Lower leg skin (tissue), 4 donors: ENCODE data around the gene MAP1B. TPM values are rescaled to one million over a fixed set of nuclear protein-coding genes. Genes with fewer than 3 reads are reported as not detected.

Source experiments
- DNase-seq, 2 donors: peaks; one replicate each; pipeline ENCODE4 v3.0.0-alpha.2; 2019; ENCODE audit warnings: low spot score in 2 of 2
- H3K4me3 ChIP-seq: fragments of 200-600 bp; sonication (generic); 2 replicates; pipeline ENCODE4 v1.5.1; 2017; ENCODE audit warnings: mild to moderate bottlenecking, low read depth; ENCODE audit not compliant: poor library complexity, severe bottlenecking
- CTCF ChIP-seq, 3 donors: fragments of 450-650 bp; IDR thresholded peaks; one replicate each; pipeline ENCODE4 v1.5.1; 2016; ENCODE audit warnings: antibody characterized with exemption in 3 of 3, mild to moderate bottlenecking in 3 of 3, moderate library complexity in 2 of 3
- POLR2A ChIP-seq, 2 donors: fragments of 450-650 bp; IDR thresholded peaks; one replicate each; pipeline ENCODE4 v1.6.1; 2016 to 2017; ENCODE audit warnings: antibody characterized with exemption in 2 of 2, mild to moderate bottlenecking in 1 of 2, moderate library complexity in 1 of 2
- WGBS, 2 donors: methylation state at CpG; one replicate each; pipeline ENCODE4 v1.1.5; 2018; 5-methylcytosine and 5-hydroxymethylcytosine counted together
- intact Hi-C: fragments of 100-400 bp; cut with DNase I; formaldehyde crosslinking; loops from one replicate; pipeline ENCODE4 v1.15.0; 2023; ENCODE audit warnings: low total_unique reads
- total RNA-seq, 4 donors: library from RNA; depleted of rRNA; stranded (reverse); fragments of >200 nt; gene quantifications; one replicate each; pipeline ENCODE4 v1.1.0, GENCODE V29; 2016

Gene MAP1B
- total RNA-seq, 4 donors from 2014 or later = 26.3 to 218 (median 73.9) TPM

DNA sequence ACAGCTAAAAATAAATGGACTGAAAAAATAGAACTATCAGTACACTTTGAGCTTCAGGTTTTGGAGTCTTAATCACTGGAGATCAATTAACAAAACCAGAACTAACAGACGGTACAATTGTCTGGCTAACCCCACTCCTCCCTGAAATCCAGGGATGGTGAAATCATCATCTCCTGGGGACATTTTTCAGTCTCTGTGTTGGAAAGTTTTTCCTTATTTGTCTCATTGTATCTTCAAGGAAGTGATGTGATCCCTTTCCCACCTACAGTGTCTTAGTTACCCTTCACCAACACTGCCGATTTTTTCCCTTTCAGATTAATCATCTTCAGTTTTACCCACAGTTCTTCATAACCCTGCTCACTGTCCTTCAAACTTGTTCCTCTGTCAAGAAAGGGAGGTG is 81.9 kb downstream of the MAP1B start:
- intact Hi-C loops = no loop called here
- H3K4me3 ChIP-seq = no peak overlapping the region
- no peak for TF ChIP-seq CTCF (IDR thresholded peaks at IDR 0.05)
- no peak for TF ChIP-seq POLR2A (IDR thresholded peaks at IDR 0.05)
- WGBS, 2 donors = 64 to 71% methylated on average over 2 of the region's 2 CpGs
- no peak for DNase-seq

DNA sequence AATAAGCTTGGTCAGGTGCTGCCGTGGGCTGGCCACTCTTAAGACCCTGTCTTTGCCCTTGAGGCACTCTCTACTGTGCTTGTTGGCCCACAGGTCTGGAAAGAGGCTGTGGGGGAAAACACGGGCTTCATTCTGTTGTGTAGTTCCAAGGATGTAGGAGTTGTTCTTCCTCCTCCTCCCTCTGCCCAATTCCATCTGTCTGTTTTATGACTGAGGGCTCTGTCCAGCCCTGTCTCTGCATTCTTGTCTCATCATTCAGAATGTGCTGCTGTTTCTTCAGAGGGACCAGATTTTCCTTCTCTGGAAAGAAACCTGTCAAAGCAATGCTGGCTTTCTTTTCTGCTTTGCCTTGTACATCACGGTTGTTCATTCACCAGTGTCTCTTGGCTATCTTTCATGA is 84.1 kb downstream of the MAP1B start:
- no peak for TF ChIP-seq CTCF (IDR thresholded peaks at IDR 0.05)
- TF ChIP-seq POLR2A (IDR thresholded peaks at IDR 0.05) = no peak
- DNase-seq = no peak
- H3K4me3 ChIP-seq = no peak overlapping the region
- intact Hi-C loops = no loop called here
- WGBS, 2 donors = 67 to 71% methylated on average over 3 of the region's 3 CpGs

- no peak for DNase-seq
- H3K4me3 ChIP-seq = no peak overlapping the region
- TF ChIP-seq CTCF (IDR thresholded peaks at IDR 0.05) (no peak), POLR2A (IDR thresholded peaks at IDR 0.05) (no peak)
- WGBS, 2 donors = 96 to 97% methylated on average over 6 of the region's 6 CpGs
- intact Hi-C loops = no loop called here
Observed at GRCh38 chr5:72194846-72195245, 87.6 kb downstream of the MAP1B start.

DNA sequence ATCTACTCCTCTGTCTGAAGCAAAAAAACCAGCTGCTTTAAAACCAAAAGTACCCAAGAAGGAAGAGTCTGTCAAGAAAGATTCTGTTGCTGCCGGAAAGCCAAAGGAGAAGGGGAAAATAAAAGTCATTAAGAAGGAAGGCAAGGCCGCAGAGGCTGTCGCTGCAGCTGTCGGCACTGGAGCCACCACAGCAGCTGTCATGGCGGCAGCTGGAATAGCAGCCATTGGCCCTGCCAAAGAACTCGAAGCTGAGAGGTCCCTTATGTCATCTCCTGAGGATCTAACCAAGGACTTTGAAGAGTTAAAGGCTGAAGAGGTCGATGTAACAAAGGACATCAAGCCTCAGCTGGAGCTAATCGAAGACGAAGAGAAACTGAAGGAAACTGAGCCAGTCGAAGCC is 88.3 kb downstream of the MAP1B start:
- 95 to 97% methylated on average over 10 of the region's 10 CpGs for WGBS, 2 donors
- DNase-seq = no peak
- intact Hi-C loops = no loop called here
- no peak overlapping the region for H3K4me3 ChIP-seq
- TF ChIP-seq POLR2A (IDR thresholded peaks at IDR 0.05) = no peak
- no peak for TF ChIP-seq CTCF (IDR thresholded peaks at IDR 0.05)

DNA sequence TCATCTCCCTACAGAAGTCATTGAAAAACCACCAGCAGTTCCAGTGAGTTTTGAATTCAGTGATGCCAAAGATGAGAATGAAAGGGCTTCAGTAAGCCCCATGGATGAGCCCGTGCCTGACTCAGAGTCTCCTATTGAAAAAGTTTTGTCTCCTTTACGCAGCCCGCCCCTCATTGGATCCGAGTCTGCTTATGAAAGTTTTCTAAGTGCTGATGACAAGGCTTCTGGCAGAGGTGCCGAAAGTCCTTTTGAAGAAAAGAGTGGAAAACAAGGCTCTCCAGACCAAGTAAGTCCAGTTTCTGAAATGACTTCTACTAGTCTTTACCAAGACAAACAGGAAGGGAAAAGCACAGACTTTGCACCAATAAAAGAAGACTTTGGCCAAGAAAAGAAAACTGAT is 90.1 kb downstream of the MAP1B start:
- H3K4me3 ChIP-seq = no peak overlapping the region
- intact Hi-C loops = no loop called here
- no peak for DNase-seq
- no peak for TF ChIP-seq CTCF (IDR thresholded peaks at IDR 0.05)
- TF ChIP-seq POLR2A (IDR thresholded peaks at IDR 0.05) = no peak
- 95 to 96% methylated on average over 5 of the region's 5 CpGs for WGBS, 2 donors

DNA sequence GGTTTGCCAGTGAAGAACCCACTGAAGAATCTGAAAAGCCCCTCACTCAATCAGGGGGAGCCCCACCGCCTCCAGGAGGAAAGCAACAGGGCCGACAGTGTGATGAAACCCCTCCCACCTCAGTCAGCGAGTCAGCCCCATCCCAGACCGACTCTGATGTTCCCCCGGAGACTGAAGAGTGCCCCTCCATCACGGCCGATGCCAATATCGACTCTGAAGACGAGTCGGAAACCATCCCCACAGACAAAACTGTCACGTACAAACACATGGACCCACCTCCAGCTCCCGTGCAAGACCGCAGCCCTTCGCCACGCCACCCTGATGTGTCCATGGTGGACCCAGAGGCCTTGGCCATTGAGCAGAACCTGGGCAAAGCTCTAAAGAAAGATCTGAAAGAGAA is 92.4 kb downstream of the MAP1B start:
- H3K4me3 ChIP-seq = no peak overlapping the region
- TF ChIP-seq CTCF (IDR thresholded peaks at IDR 0.05) (no peak), POLR2A (IDR thresholded peaks at IDR 0.05) (no peak)
- no peak for DNase-seq
- intact Hi-C loops = no loop called here
- 94 to 98% methylated on average over 15 of the region's 15 CpGs for WGBS, 2 donors
